ENCODE measurements around the gene TTLL5. TPM values are rescaled to one million over a fixed set of nuclear protein-coding genes. Genes with fewer than 3 reads are reported as not detected.

TTLL5 gene
- total and polyA plus RNA-seq, 8 donors, result 10.1 to 48.4 (median 17.3) TPM

DNA sequence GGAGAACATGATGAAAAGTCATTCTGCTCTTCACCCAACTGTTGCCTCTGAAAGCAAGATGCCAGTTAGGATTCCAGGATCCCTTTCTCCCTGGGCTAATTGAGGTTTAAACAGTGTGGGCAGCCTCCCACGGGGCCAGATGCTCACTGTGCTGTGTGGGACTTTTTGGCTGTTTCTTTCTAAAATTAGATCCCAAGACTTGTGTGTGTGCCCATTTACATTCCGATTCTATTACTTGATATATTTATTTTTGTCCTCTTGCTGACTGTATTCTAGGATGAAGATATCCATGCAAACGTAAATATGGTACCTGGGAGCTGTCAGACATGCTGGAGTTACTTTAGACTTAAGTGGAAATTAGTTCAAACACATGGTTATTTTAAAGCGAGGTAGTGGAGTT is 330.7 kb downstream of the TTLL5 start:
- peaks cover 4 to 58% (median 40%) of the 10 kb centered on the region in 4 donors for H3K36me3 ChIP-seq
- H3K27me3 ChIP-seq, result no peaks in the 10 kb centered on the region
- no peaks in the 10 kb centered on the region for H3K9me3 ChIP-seq
- DNase-seq, result no peak
- TF ChIP-seq, protein P1, sequence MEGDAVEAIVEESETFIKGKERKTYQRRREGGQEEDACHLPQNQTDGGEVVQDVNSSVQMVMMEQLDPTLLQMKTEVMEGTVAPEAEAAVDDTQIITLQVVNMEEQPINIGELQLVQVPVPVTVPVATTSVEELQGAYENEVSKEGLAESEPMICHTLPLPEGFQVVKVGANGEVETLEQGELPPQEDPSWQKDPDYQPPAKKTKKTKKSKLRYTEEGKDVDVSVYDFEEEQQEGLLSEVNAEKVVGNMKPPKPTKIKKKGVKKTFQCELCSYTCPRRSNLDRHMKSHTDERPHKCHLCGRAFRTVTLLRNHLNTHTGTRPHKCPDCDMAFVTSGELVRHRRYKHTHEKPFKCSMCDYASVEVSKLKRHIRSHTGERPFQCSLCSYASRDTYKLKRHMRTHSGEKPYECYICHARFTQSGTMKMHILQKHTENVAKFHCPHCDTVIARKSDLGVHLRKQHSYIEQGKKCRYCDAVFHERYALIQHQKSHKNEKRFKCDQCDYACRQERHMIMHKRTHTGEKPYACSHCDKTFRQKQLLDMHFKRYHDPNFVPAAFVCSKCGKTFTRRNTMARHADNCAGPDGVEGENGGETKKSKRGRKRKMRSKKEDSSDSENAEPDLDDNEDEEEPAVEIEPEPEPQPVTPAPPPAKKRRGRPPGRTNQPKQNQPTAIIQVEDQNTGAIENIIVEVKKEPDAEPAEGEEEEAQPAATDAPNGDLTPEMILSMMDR (IDR thresholded peaks at IDR 0.05), result no peak
- TF ChIP-seq EP300 (IDR thresholded peaks at IDR 0.05) (no peak), POLR2A (IDR thresholded peaks at IDR 0.05) (no peak), POLR2AphosphoS5 (IDR thresholded peaks at IDR 0.05) (no peak)
- peaks cover 2 to 40% (median 16%) of the 10 kb centered on the region in 4 donors for H3K4me1 ChIP-seq
- no peak overlapping the region for H3K4me3 ChIP-seq
- peak overlapping the region in 3 of 5 donors; percentile 21 to 85 (median 38) for H3K27ac ChIP-seq
- WGBS, 5 donors, result 57 to 89% (median 80%) methylated on average over 4 of the region's 4 CpGs
- intact Hi-C loops (cut with DNase I; ENCODE audit: low total_unique reads), result no loop called here

DNA sequence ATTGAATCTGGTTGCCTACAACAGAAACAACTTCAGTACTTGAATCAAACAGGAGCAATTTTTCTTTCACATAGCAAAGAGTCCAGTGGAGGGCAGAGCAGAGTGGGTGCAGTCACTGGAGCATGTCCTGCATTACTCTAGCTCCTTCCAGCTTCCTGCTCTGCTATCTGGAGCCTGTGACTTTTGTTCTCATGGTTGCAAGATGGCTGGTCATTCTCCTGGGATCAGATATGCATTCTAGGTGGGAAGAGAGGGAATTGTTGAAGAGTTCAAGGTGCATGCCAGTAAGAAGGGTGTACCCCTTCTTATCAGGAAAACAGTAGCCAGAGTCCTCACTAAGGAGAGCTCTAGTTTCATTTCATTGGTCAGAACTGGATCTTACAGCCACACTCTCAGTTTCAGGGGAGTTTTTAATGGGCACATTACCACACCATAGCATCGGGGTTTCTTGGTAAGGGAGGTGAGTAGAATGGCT is 332.6 kb downstream of the TTLL5 start:
- Histone ChIP-seq H3K27ac (peak overlapping the region in 2 of 5 donors; percentile 71 to 85), H3K4me1 (peaks cover 0 to 28% (median 8%) of the 10 kb centered on the region in 4 donors), H3K36me3 (peaks cover 8 to 77% (median 58%) of the 10 kb centered on the region in 4 donors), H3K4me3 (no peak overlapping the region), H3K27me3 (no peaks in the 10 kb centered on the region), H3K9me3 (no peaks in the 10 kb centered on the region)
- TF ChIP-seq POLR2AphosphoS5 (IDR thresholded peaks at IDR 0.05) (peak in 1 of 3 donors; percentile 65), EP300 (IDR thresholded peaks at IDR 0.05) (no peak)
- 50 to 68% (median 63%) methylated on average over 1 of the region's 1 CpG for WGBS, 5 donors
- intact Hi-C loops (cut with DNase I; ENCODE audit: low total_unique reads), result no loop called here
- DNase-seq, result peak in 1 of 2 donors; percentile 65

DNA sequence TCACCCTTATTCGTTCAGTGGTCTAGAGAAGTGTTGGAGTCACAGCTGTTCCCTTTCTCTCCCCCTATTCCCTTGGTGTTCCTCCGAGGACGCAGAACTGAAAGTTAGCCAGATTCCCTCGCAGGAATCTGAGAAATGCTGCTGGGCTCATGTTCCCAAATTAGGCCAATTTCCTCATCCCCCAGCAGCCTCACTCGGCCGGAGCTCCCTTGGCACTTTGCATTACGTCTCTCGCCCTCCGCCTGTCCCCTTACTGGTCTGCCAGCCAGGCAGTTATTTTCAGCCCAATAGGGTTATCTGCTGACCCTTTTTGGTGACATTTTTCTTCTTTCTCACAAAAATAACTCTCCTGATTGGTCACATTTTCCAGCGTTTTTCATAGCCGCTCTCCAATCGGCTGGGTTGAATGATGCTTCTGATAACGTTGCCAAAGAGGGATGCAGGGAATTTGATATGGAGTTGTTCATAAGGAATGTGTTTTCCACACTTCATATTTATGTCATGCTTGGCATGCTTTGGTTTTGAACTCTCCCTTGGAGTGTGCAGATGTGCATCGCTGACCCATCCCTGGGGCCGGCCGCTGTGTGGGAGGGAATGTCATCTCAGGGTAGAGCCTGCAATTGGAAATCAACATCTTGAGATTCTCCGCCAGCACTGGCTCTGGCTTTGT is 334.5 kb downstream of the TTLL5 start:
- intact Hi-C loops (cut with DNase I; ENCODE audit: low total_unique reads), result no loop called here
- WGBS, 5 donors, result 62 to 81% (median 75%) methylated on average over 17 of the region's 17 CpGs
- DNase-seq, result peak in 1 of 2 donors; percentile 80

DNA sequence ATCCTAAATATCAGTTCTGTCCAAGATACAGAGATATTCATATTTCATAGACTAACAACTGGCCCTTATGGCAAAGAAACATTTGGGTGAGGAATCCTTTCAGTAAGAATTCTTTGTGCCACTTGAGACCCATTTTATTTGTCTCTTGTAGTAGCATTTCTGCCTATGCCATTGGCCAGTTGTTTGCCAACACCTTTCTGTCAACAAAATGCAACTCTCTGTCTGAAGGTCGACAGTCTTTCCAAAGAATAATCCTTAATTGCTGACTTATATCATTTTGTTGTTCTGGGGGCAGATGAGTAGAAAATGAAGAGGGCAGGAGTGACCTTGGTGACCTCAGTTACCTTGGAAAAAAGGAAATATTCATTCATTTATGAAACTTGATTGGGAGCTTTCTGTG is 335.4 kb downstream of the TTLL5 start:
- peak overlapping the region in 4 of 5 donors; percentile 64 to 85 (median 71) for H3K27ac ChIP-seq
- intact Hi-C loops (cut with DNase I; ENCODE audit: low total_unique reads), result no loop called here
- WGBS, 5 donors, result 48 to 68% (median 57%) methylated on average over 1 of the region's 1 CpG
- no peak for TF ChIP-seq POLR2A (IDR thresholded peaks at IDR 0.05)
- TF ChIP-seq, protein P1 (IDR thresholded peaks at IDR 0.05), result no peak
- no peak for TF ChIP-seq EP300 (IDR thresholded peaks at IDR 0.05)
- no peak for TF ChIP-seq POLR2AphosphoS5 (IDR thresholded peaks at IDR 0.05)
- H3K4me3 ChIP-seq, result no peak overlapping the region
- H3K4me1 ChIP-seq, result peaks cover 0 to 18% (median 3%) of the 10 kb centered on the region in 4 donors
- H3K9me3 ChIP-seq, result no peaks in the 10 kb centered on the region
- no peaks in the 10 kb centered on the region for H3K27me3 ChIP-seq
- H3K36me3 ChIP-seq, result peaks cover 16 to 87% (median 70%) of the 10 kb centered on the region in 4 donors
- no peak for DNase-seq

More for the DNA sequence above, 334.5 kb downstream of the TTLL5 start:
- Histone ChIP-seq H3K4me1 (peaks cover 0 to 19% (median 3%) of the 10 kb centered on the region in 4 donors), H3K4me3 (peak overlapping the region in 1 of 4 donors; percentile 19), H3K27me3 (no peaks in the 10 kb centered on the region), H3K36me3 (peaks cover 10 to 83% (median 64%) of the 10 kb centered on the region in 4 donors), H3K9me3 (no peaks in the 10 kb centered on the region), H3K27ac (peak overlapping the region in 4 of 5 donors; percentile 64 to 85 (median 71))
- TF ChIP-seq POLR2AphosphoS5 (IDR thresholded peaks at IDR 0.05), result peak in 2 of 3 donors; percentile 40 to 67
- peak; percentile 26 for TF ChIP-seq EP300 (IDR thresholded peaks at IDR 0.05)
- no peak for TF ChIP-seq POLR2A (IDR thresholded peaks at IDR 0.05)
- TF ChIP-seq, protein P1 (IDR thresholded peaks at IDR 0.05), result no peak
